Skeletal muscle satellite cell (primary cell): ENCODE measurements around the gene COMP.

Experiments used
- H3K27me3 ChIP-seq: 2 replicates; pipeline ENCODE4 v1.7.0; 2013; ENCODE audit warnings: low read length; ENCODE audit not compliant: control insufficient read depth, insufficient read depth
- H3K36me3 ChIP-seq: 2 replicates; pipeline ENCODE4 v1.7.0; 2013; ENCODE audit warnings: mild to moderate bottlenecking, control low read depth, low read length; ENCODE audit not compliant: insufficient read depth
- H3K4me1 ChIP-seq: 2 replicates; pipeline ENCODE4 v1.7.0; 2013; ENCODE audit warnings: low read length; ENCODE audit not compliant: control insufficient read depth, insufficient read depth
- H3K4me2 ChIP-seq: 2 replicates; pipeline ENCODE4 v1.7.0; 2013; ENCODE audit warnings: mild to moderate bottlenecking, low read length
- H3K4me3 ChIP-seq: 2 replicates; pipeline ENCODE4 v1.7.0; 2013; ENCODE audit warnings: low read length
- H3K9ac ChIP-seq: 2 replicates; pipeline ENCODE4 v1.7.0; 2013; ENCODE audit warnings: mild to moderate bottlenecking, low read depth, low read length, moderate library complexity
- H3K9me3 ChIP-seq: replicated peaks from 2 replicates; pipeline ENCODE4 v1.7.0; 2013; ENCODE audit warnings: mild to moderate bottlenecking, control low read depth, low read length

COMP gene

DNA sequence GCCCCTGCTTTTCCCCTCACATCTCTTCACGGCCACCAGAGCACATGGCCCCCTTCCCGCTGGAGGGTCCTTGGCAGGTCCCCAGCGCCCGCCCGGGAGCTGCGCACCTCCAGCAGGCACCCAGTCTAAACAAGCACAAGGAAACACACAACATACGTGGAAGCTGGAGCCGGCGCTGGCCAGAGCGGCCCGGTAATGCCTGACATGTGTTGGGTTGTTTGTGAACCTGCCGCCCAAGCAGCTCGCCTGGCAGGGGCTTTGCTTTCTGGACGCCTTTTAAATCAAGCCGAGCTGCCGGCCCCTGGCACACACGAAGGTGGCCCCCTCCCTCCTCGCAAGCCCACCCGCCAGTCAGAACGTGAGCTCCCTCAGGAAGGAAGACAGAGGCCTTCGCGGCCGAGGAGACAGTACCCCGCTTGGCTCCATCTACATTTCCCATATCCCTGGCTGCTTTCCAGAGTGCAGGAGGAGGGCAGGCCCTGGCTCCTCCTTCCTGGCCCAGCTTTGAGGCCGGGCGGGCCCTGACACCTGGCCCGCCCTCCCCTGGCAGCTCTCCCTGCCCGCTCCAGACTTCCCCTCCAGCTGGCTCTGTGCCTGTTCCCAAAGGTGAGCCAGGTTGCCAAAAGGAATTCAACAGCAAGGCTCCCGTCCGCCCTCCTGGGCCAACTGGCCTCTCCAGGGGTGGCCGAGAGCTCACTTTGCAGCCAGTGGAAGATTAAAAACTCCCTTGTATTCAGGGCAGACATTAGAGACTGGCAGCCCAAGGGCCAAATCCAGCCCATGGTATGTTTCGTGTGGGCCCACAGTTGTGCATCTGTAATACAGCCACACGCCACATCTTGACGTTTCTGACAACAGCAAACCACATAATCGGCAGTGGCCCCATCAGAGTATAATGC is 28.7 kb downstream of the COMP start:
- Histone ChIP-seq H3K4me3 (no peak overlapping the region), H3K9me3 (no peaks in the 10 kb centered on the region), H3K4me1 (peaks cover 37% of the 10 kb centered on the region), H3K9ac (no peak overlapping the region), H3K4me2 (peak overlapping the region; percentile 21), H3K27me3 (no peaks in the 10 kb centered on the region), H3K36me3 (no peaks in the 10 kb centered on the region)

DNA sequence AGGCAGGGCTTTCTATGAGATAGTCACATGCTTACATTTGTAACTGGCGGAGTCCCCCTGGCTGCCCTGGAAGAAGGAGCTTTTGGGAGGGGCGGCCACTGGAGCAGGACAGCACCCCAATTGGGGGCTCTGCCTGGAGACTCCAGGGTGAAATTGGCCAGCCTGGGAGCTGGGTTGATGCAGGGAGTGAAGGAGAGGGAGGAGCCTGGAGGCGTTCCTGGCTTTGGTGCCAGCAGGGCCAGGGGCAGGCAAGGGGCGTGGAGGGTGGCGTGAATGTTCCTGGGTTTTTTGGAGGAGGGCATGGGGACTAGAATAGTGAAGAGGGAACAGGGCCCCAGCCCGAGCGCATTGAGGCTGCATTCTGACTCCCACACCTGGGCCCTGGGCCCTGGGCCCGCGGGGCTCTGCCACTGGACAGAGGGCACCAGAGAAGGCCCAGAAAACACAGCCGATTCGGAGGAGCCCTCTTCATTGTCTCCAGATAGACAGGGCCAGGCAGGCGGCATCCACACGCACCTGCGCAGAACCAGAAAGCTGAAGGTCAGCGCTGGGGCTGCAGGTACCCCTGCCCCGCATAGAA is 29.5 kb downstream of the COMP start:
- Histone ChIP-seq H3K9me3 (no peaks in the 10 kb centered on the region), H3K4me2 (no peak overlapping the region), H3K4me1 (peaks cover 37% of the 10 kb centered on the region), H3K27me3 (no peaks in the 10 kb centered on the region), H3K36me3 (no peaks in the 10 kb centered on the region), H3K9ac (no peak overlapping the region), H3K4me3 (no peak overlapping the region)

- Histone ChIP-seq H3K9me3 (no peaks in the 10 kb centered on the region), H3K27me3 (no peaks in the 10 kb centered on the region), H3K4me1 (peaks cover 37% of the 10 kb centered on the region), H3K9ac (no peak overlapping the region), H3K4me2 (no peak overlapping the region), H3K4me3 (no peak overlapping the region), H3K36me3 (no peaks in the 10 kb centered on the region)
Observed at GRCh38 chr19:18760440-18761383, 30.4 kb downstream of the COMP start.

- H3K27me3 ChIP-seq = no peaks in the 10 kb centered on the region
- peaks cover 32% of the 10 kb centered on the region for H3K4me1 ChIP-seq
- no peak overlapping the region for H3K4me3 ChIP-seq
- no peak overlapping the region for H3K9ac ChIP-seq
- no peaks in the 10 kb centered on the region for H3K36me3 ChIP-seq
- H3K4me2 ChIP-seq = no peak overlapping the region
- H3K9me3 ChIP-seq = no peaks in the 10 kb centered on the region
Observed at GRCh38 chr19:18759995-18760426, 31.1 kb downstream of the COMP start.

DNA sequence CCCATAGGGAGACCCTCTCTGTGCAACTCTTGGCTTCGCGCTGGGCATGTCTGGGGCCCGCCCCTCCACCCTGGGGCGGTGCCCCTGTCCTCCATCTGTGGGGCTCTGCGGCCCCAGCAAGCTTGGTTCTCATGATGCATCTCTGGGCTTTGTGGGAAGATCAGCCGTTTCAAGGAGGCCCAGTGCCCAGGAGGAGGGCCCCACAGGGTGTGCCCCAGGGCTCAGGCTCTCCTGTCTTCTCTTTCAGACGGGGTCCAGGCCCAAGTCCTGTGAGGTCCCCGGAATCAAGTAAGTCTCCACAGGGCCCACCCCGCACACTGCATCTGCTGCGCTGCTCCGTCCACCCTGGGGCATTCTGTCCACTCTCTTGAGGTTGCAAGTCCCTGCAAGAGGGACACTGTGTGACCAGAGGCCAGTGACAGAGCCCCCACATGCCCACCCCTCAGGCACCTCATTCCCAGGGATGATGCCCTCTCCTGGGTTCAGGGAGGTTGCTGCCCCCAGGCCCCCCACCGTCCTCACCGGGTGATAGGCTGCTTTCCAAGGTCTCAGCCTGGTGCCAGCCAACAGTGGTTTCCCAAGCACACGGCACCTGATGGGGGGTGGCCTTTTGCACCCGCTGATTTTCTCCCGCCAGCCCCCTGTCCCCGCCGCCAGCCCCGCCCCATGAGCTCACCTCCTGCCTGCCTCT is 31.7 kb downstream of the COMP start:
- H3K4me2 ChIP-seq = no peak overlapping the region
- H3K4me1 ChIP-seq = peaks cover 27% of the 10 kb centered on the region
- H3K4me3 ChIP-seq = no peak overlapping the region
- H3K27me3 ChIP-seq = no peaks in the 10 kb centered on the region
- H3K36me3 ChIP-seq = no peaks in the 10 kb centered on the region
- no peaks in the 10 kb centered on the region for H3K9me3 ChIP-seq
- no peak overlapping the region for H3K9ac ChIP-seq

GRCh38 chr19:18756896-18757295 is 34.2 kb downstream of the COMP start:
- no peaks in the 10 kb centered on the region for H3K27me3 ChIP-seq
- no peak overlapping the region for H3K9ac ChIP-seq
- H3K4me2 ChIP-seq = no peak overlapping the region
- peaks cover 1% of the 10 kb centered on the region for H3K4me1 ChIP-seq
- peaks cover 5% of the 10 kb centered on the region for H3K36me3 ChIP-seq
- H3K4me3 ChIP-seq = no peak overlapping the region
- no peaks in the 10 kb centered on the region for H3K9me3 ChIP-seq

- no peaks in the 10 kb centered on the region for H3K9me3 ChIP-seq
- peaks cover 9% of the 10 kb centered on the region for H3K36me3 ChIP-seq
- no peaks in the 10 kb centered on the region for H3K4me1 ChIP-seq
- H3K4me2 ChIP-seq = no peak overlapping the region
- H3K9ac ChIP-seq = no peak overlapping the region
- no peaks in the 10 kb centered on the region for H3K27me3 ChIP-seq
- H3K4me3 ChIP-seq = no peak overlapping the region
Observed at GRCh38 chr19:18754501-18754900, 36.6 kb downstream of the COMP start.

DNA sequence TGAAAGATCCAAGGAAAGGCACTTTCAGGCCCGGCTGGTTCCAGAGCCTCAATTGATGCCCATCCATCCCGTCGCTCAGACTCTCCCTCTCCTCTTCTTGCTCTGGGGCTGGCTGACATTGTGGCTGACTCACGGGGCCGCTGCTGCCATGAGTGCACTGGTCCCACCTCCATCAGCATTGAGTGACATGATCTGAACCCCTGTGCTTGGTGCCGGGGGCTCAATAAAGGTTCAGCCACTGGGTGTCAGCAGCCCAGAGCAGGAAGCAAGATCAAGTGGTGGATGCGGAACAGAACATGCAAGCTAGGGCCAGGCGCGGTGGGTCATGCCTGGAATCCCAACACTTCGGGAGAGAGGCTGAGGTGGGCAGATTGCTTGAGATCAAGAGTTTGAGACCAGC is 39.5 kb downstream of the COMP start:
- Histone ChIP-seq H3K9ac (no peak overlapping the region), H3K4me3 (no peak overlapping the region), H3K9me3 (no peaks in the 10 kb centered on the region), H3K4me2 (no peak overlapping the region), H3K27me3 (no peaks in the 10 kb centered on the region), H3K36me3 (peaks cover 9% of the 10 kb centered on the region), H3K4me1 (no peaks in the 10 kb centered on the region)

GRCh38 chr19:18750295-18750970 is 40.7 kb downstream of the COMP start:
- Histone ChIP-seq H3K36me3 (peaks cover 9% of the 10 kb centered on the region), H3K27me3 (no peaks in the 10 kb centered on the region), H3K9ac (no peak overlapping the region), H3K9me3 (no peaks in the 10 kb centered on the region), H3K4me2 (no peak overlapping the region), H3K4me3 (no peak overlapping the region), H3K4me1 (no peaks in the 10 kb centered on the region)

- Histone ChIP-seq H3K4me3 (no peak overlapping the region), H3K9me3 (no peaks in the 10 kb centered on the region), H3K4me1 (no peaks in the 10 kb centered on the region), H3K36me3 (peaks cover 9% of the 10 kb centered on the region), H3K9ac (no peak overlapping the region), H3K27me3 (no peaks in the 10 kb centered on the region), H3K4me2 (no peak overlapping the region)
Observed at GRCh38 chr19:18749362-18750231, 41.5 kb downstream of the COMP start.
